Caco-2 (cell line): ENCODE measurements around the gene VPS13D. TPM values are rescaled to one million over a fixed set of nuclear protein-coding genes. Genes with fewer than 3 reads are reported as not detected.

Source experiments
- BruUV-seq: library from RNA; stranded (reverse); fragments of 400-500 nt; replicated peaks from 2 replicates; lab custom pipeline; 2021; lab: Mats Ljungman, UMichigan
- CTCF ChIA-PET: fragments of 300-600 bp; sonication (Branson Sonifier 250); formaldehyde crosslinking; loops from one replicate; lab custom pipeline; 2022; ENCODE audit warnings: antibody characterized with exemption; lab: Charles Lee
- POLR2A ChIA-PET: fragments of 300-600 bp; sonication (Branson Sonifier 250); formaldehyde crosslinking; loops from one replicate; lab custom pipeline; 2022; ENCODE audit warnings: antibody characterized with exemption; lab: Charles Lee
- DNase-seq, 2 experiments: peaks; one replicate each; pipeline versions ENCODE4 v3.0.0 to v3.0.0-alpha.2; 2020 to 2022
- H3K27me3 ChIP-seq: replicated peaks from 2 replicates; pipeline ENCODE4 v1.6.0; 2011; ENCODE audit warnings: low read length; ENCODE audit not compliant: control insufficient read depth, insufficient read depth
- H3K36me3 ChIP-seq: 2 replicates; pipeline ENCODE4 v1.5.1; 2011; ENCODE audit warnings: low read length; ENCODE audit not compliant: control insufficient read depth, insufficient read depth
- H3K4me1 ChIP-seq: fragments of 250-450 bp; sonication (Bioruptor Pico); 2 replicates; pipeline ENCODE4 v1.5.1; 2020; ENCODE audit warnings: mild to moderate bottlenecking
- H3K4me3 ChIP-seq: 2 replicates; pipeline ENCODE4 v1.5.1; 2011; ENCODE audit warnings: low read depth, mild to moderate bottlenecking, control low read depth, low read length
- H3K9me3 ChIP-seq: fragments of 250-450 bp; sonication (Bioruptor Pico); 2 replicates; pipeline ENCODE4 v1.5.1; 2020; ENCODE audit warnings: mild to moderate bottlenecking, moderate library complexity
- H3K27ac Mint-ChIP-seq: one replicate; pipeline ENCODE4 v1.8.0; 2022; ENCODE audit warnings: mixed read lengths; ENCODE audit not compliant: unreplicated experiment
- H3K27me3 Mint-ChIP-seq: one replicate; pipeline ENCODE4 v1.8.0; 2022; ENCODE audit warnings: mixed read lengths; ENCODE audit not compliant: insufficient read depth, unreplicated experiment
- H3K36me3 Mint-ChIP-seq: one replicate; pipeline ENCODE4 v1.8.0; 2022; ENCODE audit warnings: mild to moderate bottlenecking, mixed read lengths; ENCODE audit not compliant: insufficient read depth, unreplicated experiment
- H3K4me1 Mint-ChIP-seq: one replicate; pipeline ENCODE4 v1.8.0; 2022; ENCODE audit warnings: low read depth, mixed read lengths; ENCODE audit not compliant: unreplicated experiment
- H3K4me3 Mint-ChIP-seq: one replicate; pipeline ENCODE4 v1.8.0; 2022; ENCODE audit warnings: mild to moderate bottlenecking, moderate library complexity, mixed read lengths; ENCODE audit not compliant: unreplicated experiment
- H3K9me3 Mint-ChIP-seq: one replicate; pipeline ENCODE4 v1.8.0; 2022; ENCODE audit warnings: mixed read lengths; ENCODE audit not compliant: unreplicated experiment
- intact Hi-C: fragments of 100-400 bp; cut with micrococcal nuclease; formaldehyde crosslinking; loops from one replicate; pipeline ENCODE4 v1.10.0; 2022; ENCODE audit not compliant: unreplicated experiment
- total RNA-seq: library from RNA; stranded (reverse); gene quantifications from 2 replicates; pipeline ENCODE4 v1.2.3, GENCODE V29; 2022
- TF ChIP-seq, protein P1 (sequence below), 2 experiments: fragments of 200-600 bp in 1 of 2; IDR thresholded peaks; 1 replicate in 1 of 2; 2 replicates in 1 of 2; pipeline versions ENCODE4 v1.5.1 to v1.8.0; 2011 to 2022; ENCODE audit warnings: antibody characterized with exemption in 1 of 2, control low read depth in 1 of 2, inconsistent platforms in 1 of 2, low read depth in 1 of 2, low read length in 1 of 2, mild to moderate bottlenecking in 1 of 2, moderate library complexity in 1 of 2; ENCODE audit not compliant: insufficient read depth in 1 of 2, severe bottlenecking in 1 of 2, unreplicated experiment in 1 of 2

The VPS13D gene
- total RNA-seq, 1 experiment from 2014 or later, result 25.6 TPM

DNA sequence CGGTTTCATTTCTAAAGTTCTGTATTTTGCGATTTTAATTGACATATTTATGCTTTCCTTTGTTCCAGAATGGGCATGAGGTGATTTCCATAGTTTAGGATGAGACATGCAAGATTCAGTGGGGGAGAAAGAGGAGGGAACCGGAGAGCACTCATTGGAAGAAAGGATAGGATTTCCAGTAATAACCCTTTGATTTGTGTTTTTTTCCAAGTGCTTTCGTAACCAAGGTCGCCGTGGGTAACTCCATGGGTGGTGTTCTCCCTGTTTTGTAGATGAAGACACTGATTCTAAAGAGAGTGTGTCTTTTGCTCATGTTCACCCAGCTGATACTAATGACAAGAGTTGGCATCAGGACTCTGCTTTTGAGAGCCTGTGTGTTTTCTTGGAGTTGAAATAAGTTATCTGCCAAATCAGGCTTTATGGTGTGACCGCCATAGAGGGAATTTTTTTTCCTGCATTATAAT lies 218.1 kb downstream of the VPS13D start:
- Mint-ChIP-seq H3K27me3 (no peaks in the 10 kb centered on the region), H3K9me3 (peaks cover 20% of the 10 kb centered on the region), H3K27ac (no peak overlapping the region), H3K4me3 (no peak overlapping the region), H3K4me1 (no peaks in the 10 kb centered on the region), H3K36me3 (peaks cover 19% of the 10 kb centered on the region)
- TF ChIP-seq, protein P1, sequence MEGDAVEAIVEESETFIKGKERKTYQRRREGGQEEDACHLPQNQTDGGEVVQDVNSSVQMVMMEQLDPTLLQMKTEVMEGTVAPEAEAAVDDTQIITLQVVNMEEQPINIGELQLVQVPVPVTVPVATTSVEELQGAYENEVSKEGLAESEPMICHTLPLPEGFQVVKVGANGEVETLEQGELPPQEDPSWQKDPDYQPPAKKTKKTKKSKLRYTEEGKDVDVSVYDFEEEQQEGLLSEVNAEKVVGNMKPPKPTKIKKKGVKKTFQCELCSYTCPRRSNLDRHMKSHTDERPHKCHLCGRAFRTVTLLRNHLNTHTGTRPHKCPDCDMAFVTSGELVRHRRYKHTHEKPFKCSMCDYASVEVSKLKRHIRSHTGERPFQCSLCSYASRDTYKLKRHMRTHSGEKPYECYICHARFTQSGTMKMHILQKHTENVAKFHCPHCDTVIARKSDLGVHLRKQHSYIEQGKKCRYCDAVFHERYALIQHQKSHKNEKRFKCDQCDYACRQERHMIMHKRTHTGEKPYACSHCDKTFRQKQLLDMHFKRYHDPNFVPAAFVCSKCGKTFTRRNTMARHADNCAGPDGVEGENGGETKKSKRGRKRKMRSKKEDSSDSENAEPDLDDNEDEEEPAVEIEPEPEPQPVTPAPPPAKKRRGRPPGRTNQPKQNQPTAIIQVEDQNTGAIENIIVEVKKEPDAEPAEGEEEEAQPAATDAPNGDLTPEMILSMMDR (IDR thresholded peaks at IDR 0.05; ENCODE audit: insufficient read depth in 1 of 2, low read depth in 1 of 2, low read length in 1 of 2, severe bottlenecking in 1 of 2, unreplicated experiment in 1 of 2), result no peak
- POLR2A ChIA-PET, result no interaction called here
- Histone ChIP-seq H3K4me1 (no peaks in the 10 kb centered on the region), H3K4me3 (no peak overlapping the region), H3K27me3 (no peaks in the 10 kb centered on the region), H3K9me3 (no peaks in the 10 kb centered on the region), H3K36me3 (no peaks in the 10 kb centered on the region)
- intact Hi-C loops, result no loop called here
- CTCF ChIA-PET, result no interaction called here
- no peak for DNase-seq
- BruUV-seq, result no TSS peak

DNA sequence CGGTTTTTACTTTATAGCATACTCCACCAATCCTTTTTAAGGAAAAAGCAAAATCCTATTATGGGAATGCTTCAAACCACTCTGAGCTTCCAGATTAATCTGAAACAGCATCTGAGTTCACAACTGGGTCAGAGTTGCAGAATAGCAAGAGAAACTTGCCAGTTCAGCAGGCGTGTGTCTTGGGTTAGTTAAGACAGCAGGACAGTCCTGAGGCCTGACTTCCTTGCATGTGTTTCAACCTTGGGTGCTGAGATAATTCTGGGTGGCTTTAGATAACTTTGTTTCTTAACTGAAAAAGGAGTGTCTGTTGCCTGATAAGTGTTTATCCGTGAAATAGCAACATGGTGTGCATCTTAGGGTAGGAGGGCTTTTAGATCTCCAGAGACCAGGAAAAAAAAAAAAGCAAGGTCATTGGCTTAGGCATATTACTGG lies 218.9 kb downstream of the VPS13D start:
- CTCF ChIA-PET, result no interaction called here
- TF ChIP-seq, protein P1 (IDR thresholded peaks at IDR 0.05; ENCODE audit: insufficient read depth in 1 of 2, low read depth in 1 of 2, low read length in 1 of 2, severe bottlenecking in 1 of 2, unreplicated experiment in 1 of 2), result no peak
- peaks cover 11% of the 10 kb centered on the region for H3K9me3 Mint-ChIP-seq
- BruUV-seq, result no TSS peak
- H3K27ac Mint-ChIP-seq, result no peak overlapping the region
- no peaks in the 10 kb centered on the region for H3K4me1 Mint-ChIP-seq
- POLR2A ChIA-PET, result no interaction called here
- Histone ChIP-seq H3K27me3 (no peaks in the 10 kb centered on the region), H3K4me1 (0 out of 2 replicates have a peak, but pooled peaks cover 6% of the 10 kb centered on the region), H3K4me3 (no peak overlapping the region), H3K9me3 (no peaks in the 10 kb centered on the region), H3K36me3 (no peaks in the 10 kb centered on the region)
- intact Hi-C loops, result no loop called here
- no peak overlapping the region for H3K4me3 Mint-ChIP-seq
- H3K27me3 Mint-ChIP-seq, result no peaks in the 10 kb centered on the region
- peaks cover 13% of the 10 kb centered on the region for H3K36me3 Mint-ChIP-seq
- no peak for DNase-seq

DNA sequence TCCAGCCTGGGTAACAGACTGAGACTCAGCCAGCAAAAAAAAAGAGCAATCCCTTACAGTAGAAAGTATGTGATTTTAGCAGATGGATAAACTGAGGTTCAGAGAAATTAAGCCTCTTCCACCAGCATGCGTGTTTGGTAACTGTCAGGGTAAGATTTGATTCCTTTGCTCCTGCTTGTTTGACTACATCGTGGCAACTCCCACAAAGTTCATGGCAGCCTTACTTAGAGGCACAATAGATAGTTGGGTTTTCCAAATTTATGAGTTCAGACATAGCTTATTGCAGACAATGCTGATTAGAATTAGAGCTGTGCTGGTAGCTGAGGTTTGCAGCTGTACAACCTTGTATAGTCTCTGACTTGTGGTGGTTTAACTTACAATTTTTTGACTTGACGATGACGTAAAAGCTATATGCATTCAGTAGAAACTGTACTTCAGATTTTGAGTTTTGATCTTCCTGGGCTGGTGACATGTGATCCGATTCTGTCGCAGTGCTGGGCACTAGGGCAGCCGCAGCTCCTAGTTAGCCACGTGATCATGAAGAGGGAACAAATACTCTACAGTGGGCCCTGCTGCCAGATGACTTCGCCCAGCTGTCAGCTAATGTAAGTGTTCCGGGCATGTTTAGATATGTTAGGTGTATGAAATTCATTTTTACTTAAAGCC lies 220.4 kb downstream of the VPS13D start:
- no peak overlapping the region for H3K4me3 Mint-ChIP-seq
- H3K9me3 Mint-ChIP-seq, result no peaks in the 10 kb centered on the region
- no peaks in the 10 kb centered on the region for H3K4me1 Mint-ChIP-seq
- H3K36me3 Mint-ChIP-seq, result no peaks in the 10 kb centered on the region
- ChIA-PET POLR2A (interaction anchor here (0.6 kb wide), 1 partner anchor 17 kb away, joined by 3 read pairs; no protein-coding TSS in a partner anchor), CTCF (no interaction called here)
- intact Hi-C loops, result no loop called here
- no peak for DNase-seq
- H3K27me3 Mint-ChIP-seq, result no peaks in the 10 kb centered on the region
- 0 out of 2 replicates have a peak, but pooled peaks cover 10% of the 10 kb centered on the region for H3K4me1 ChIP-seq
- no peaks in the 10 kb centered on the region for H3K36me3 ChIP-seq
- H3K27me3 ChIP-seq, result no peaks in the 10 kb centered on the region
- TF ChIP-seq, protein P1 (IDR thresholded peaks at IDR 0.05; ENCODE audit: insufficient read depth in 1 of 2, low read depth in 1 of 2, low read length in 1 of 2, severe bottlenecking in 1 of 2, unreplicated experiment in 1 of 2), result no peak
- no TSS peak for BruUV-seq
- no peaks in the 10 kb centered on the region for H3K9me3 ChIP-seq
- H3K27ac Mint-ChIP-seq, result no peak overlapping the region
- no peak overlapping the region for H3K4me3 ChIP-seq
